Type B pancreatic cell (in vitro differentiated cells): ENCODE results near the gene ADAMTS4. TPM values are rescaled to one million over a fixed set of nuclear protein-coding genes. Genes with fewer than 3 reads are reported as not detected.

Source experiments
- DNase-seq: peaks from one replicate; pipeline ENCODE4 v3.0.0; 2021; ENCODE audit warnings: mixed read lengths; ENCODE audit not compliant: unreplicated experiment; ENCODE audit errors: extremely low spot score
- H3K27ac Mint-ChIP-seq: 2 replicates; pipeline ENCODE4 v1.8.0; 2021; ENCODE audit warnings: mild to moderate bottlenecking, mixed read lengths
- H3K27me3 Mint-ChIP-seq: 2 replicates; pipeline ENCODE4 v1.8.0; 2021; ENCODE audit warnings: mixed read lengths
- H3K36me3 Mint-ChIP-seq: 2 replicates; pipeline ENCODE4 v1.8.0; 2021; ENCODE audit warnings: mixed read lengths
- H3K4me1 Mint-ChIP-seq: one replicate; pipeline ENCODE4 v1.8.0; 2021; ENCODE audit warnings: mixed read lengths; ENCODE audit not compliant: unreplicated experiment
- H3K4me3 Mint-ChIP-seq: 2 replicates; pipeline ENCODE4 v1.8.0; 2021; ENCODE audit warnings: mild to moderate bottlenecking, mixed read lengths
- H3K9me3 Mint-ChIP-seq: 2 replicates; pipeline ENCODE4 v1.8.0; 2021; ENCODE audit warnings: mixed read lengths
- total RNA-seq: library from RNA; stranded (reverse); gene quantifications from 2 replicates; pipeline ENCODE4 v1.2.1, GENCODE V29; 2021; ENCODE audit warnings: low replicate concordance
- TF ChIP-seq, protein P1 (sequence below): fragments of 200-600 bp; sonication (generic); conservative IDR thresholded peaks from 2 replicates; pipeline ENCODE4 v1.5.0; 2021; ENCODE audit warnings: antibody characterized with exemption, mild to moderate bottlenecking

Gene ADAMTS4
- total RNA-seq, 1 donor from 2014 or later: 2.5 TPM

DNA sequence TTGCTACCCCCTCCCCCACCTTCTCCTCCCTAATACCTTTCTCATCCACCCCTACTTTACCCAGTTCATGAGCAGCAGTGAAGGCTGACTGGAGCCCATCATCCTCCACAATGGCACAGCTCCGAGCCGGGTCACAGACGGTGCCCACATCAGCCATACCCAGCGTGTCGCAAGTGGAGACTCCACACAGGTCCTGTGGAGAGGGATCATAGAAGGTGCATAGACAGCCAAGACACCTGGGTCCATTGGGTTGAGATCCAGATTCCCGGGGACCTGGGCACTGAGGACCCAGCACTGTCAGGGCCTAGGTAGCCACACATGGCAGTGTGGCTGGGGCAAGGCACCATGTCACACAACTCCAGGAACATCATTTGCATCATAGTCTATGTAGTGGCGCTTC is 2.7 kb downstream of the ADAMTS4 start:
- Mint-ChIP-seq H3K4me1 (peaks cover 24% of the 10 kb centered on the region), H3K27ac (no peak overlapping the region)

DNA sequence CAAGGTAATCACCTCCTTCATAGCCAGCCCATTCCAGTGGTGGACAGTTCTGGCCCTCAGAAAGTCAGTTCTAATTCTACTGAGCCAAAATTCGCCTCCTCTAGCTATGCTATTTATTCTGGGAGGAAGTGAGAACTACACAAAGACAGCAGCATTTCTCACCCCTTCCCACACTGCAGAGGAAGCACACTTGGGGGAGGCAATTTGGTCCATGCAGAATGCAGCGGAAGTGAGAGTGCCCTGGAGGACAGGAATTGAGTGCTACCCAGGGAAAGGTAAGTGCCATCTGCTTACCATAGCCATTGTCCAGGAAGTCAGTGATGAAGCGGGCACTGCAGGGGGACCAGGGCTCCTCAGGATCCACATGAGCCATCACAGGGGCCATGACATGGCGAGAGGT is 3.7 kb downstream of the ADAMTS4 start:
- TF ChIP-seq, protein P1, sequence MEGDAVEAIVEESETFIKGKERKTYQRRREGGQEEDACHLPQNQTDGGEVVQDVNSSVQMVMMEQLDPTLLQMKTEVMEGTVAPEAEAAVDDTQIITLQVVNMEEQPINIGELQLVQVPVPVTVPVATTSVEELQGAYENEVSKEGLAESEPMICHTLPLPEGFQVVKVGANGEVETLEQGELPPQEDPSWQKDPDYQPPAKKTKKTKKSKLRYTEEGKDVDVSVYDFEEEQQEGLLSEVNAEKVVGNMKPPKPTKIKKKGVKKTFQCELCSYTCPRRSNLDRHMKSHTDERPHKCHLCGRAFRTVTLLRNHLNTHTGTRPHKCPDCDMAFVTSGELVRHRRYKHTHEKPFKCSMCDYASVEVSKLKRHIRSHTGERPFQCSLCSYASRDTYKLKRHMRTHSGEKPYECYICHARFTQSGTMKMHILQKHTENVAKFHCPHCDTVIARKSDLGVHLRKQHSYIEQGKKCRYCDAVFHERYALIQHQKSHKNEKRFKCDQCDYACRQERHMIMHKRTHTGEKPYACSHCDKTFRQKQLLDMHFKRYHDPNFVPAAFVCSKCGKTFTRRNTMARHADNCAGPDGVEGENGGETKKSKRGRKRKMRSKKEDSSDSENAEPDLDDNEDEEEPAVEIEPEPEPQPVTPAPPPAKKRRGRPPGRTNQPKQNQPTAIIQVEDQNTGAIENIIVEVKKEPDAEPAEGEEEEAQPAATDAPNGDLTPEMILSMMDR: no peak
- Mint-ChIP-seq H3K27me3 (peaks cover 9% of the 10 kb centered on the region), H3K36me3 (no peaks in the 10 kb centered on the region), H3K4me1 (peaks cover 23% of the 10 kb centered on the region), H3K27ac (no peak overlapping the region), H3K4me3 (no peak overlapping the region), H3K9me3 (no peaks in the 10 kb centered on the region)
- no peak for DNase-seq

More for the DNA sequence above, 2.7 kb downstream of the ADAMTS4 start:
- no peak for DNase-seq
- H3K36me3 Mint-ChIP-seq: no peaks in the 10 kb centered on the region
- TF ChIP-seq, protein P1: no peak
- no peak overlapping the region for H3K4me3 Mint-ChIP-seq
- H3K27me3 Mint-ChIP-seq: peaks cover 9% of the 10 kb centered on the region
- no peaks in the 10 kb centered on the region for H3K9me3 Mint-ChIP-seq

DNA sequence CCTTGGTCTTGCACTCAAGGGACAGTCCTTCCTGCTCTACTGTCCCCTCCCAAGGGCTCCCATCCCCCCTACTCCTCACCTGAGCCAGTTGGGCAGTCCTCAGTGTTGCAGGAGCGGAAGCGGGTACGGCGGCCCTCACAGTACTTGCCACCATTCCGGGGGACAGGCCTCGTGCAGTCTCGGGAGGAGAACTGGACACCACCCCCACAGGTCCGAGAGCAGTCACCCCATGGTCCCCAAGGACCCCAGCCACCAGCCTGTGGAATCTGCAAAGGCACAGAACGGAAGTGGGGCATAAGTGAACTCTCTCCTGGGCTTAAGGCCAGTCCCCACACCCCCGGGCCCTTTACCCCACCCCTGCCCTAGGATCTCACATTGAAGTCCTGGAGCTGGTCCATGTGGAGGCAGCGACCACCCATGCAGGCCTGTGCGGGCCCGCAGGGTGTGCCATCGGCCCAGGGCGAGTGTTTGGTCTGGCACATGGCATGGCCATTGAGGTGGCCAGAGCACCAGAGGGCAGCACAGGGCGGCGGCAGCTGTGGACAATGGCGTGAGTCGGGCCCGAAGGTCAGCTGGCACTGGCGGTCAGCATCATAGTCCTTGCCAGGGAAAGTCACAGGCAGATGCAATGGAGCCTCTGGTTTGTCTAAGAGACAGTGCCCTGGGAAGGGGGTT is 5.2 kb downstream of the ADAMTS4 start:
- no peak overlapping the region for H3K27ac Mint-ChIP-seq

DNA sequence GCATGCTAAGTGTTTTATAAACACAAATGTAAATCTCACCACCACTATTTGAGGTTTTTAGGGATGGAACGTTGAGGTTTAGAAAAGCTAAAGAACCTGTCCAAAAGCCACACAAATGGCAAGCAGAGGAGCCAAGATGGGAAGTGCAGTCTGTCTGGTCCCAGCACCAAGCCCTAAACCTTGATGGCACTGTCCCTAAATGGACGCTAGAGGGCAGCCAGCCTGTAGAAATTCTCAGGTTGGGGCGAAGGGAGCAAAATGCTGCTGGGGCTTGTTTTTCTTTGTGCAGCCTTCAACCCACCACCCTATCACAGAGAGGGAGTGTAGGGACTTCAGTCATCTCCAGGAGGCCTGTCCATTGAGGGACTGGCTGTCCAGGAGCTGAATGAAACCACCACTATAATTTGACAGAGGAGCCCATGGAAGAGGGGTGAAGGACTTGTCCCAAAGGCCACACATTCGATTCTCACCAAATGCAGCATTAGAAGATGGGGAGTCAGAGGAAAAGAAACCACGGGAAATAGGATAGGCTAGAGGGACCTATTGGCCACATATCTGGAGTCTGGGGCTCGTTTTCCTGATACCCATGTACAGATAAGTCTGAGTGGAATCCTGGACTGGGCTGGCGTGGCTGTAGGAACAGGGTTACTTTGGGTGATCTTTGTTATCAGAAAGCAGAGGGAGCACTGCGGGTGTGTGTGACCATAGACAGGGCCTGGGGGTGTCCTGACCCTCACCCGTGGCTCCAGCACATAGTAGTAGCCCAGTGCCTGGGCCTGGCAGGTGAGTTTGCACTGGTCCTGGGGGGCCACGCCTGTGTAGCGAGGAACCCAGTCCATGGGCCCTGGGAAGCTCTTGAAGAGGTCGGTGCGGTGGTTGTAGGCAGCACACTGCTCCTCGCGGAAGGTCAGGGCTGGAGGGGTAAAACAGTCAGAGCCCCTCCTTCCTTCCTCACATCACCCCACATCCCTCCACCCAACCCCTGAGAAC is 6.1 kb downstream of the ADAMTS4 start:
- Mint-ChIP-seq H3K36me3 (no peaks in the 10 kb centered on the region), H3K4me1 (peaks cover 14% of the 10 kb centered on the region), H3K9me3 (no peaks in the 10 kb centered on the region), H3K27me3 (peaks cover 6% of the 10 kb centered on the region), H3K4me3 (no peak overlapping the region), H3K27ac (peak overlapping the region; percentile 37)
- no peak for DNase-seq
- TF ChIP-seq, protein P1: peak; percentile 95

More for the DNA sequence above, 5.2 kb downstream of the ADAMTS4 start:
- Mint-ChIP-seq H3K27me3 (peaks cover 6% of the 10 kb centered on the region), H3K4me1 (peaks cover 15% of the 10 kb centered on the region), H3K9me3 (no peaks in the 10 kb centered on the region), H3K4me3 (no peak overlapping the region), H3K36me3 (no peaks in the 10 kb centered on the region)
- TF ChIP-seq, protein P1: no peak
- DNase-seq: no peak

GRCh38 chr1:161191971-161192370 is 6.9 kb downstream of the ADAMTS4 start:
- peaks cover 6% of the 10 kb centered on the region for H3K4me1 Mint-ChIP-seq

More at GRCh38 chr1:161191971-161192370, 6.9 kb downstream of the ADAMTS4 start:
- no peak overlapping the region for H3K27ac Mint-ChIP-seq
- H3K4me3 Mint-ChIP-seq: no peak overlapping the region
- TF ChIP-seq, protein P1: no peak
- H3K36me3 Mint-ChIP-seq: no peaks in the 10 kb centered on the region
- no peak for DNase-seq
- H3K9me3 Mint-ChIP-seq: no peaks in the 10 kb centered on the region
- no peaks in the 10 kb centered on the region for H3K27me3 Mint-ChIP-seq
